Stimulated activated CD4-positive, alpha-beta T cell treated with anti-CD3 and anti-CD28 coated beads, Interleukin-4, amount 100 ng/mL, for 1 hour (primary cell): ENCODE measurements around the gene DYTN.

Experiments
- DNase-seq: peaks from one replicate; pipeline ENCODE4 v3.0.0-alpha.2; 2020

The DYTN gene

DNA sequence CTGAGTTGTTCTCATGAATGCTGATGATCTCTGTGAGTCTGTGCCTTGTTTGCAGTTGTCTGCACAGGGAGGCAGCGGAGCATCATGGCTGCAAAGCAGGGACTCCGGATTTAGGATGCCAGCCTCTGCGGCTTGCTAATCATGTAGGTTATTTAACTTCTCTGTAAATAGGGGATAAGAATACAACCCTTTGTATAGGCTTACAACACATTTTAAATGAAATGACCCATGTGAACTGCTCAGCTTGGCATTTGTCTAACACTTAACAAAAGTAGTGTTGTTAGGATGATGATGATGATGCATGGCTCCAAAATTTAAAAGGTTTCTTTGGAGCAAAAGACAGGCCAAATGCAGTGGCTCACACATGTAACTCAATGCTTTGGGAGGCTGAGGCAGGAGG lies 19.4 kb downstream of the DYTN start:
- no peak for DNase-seq

DNA sequence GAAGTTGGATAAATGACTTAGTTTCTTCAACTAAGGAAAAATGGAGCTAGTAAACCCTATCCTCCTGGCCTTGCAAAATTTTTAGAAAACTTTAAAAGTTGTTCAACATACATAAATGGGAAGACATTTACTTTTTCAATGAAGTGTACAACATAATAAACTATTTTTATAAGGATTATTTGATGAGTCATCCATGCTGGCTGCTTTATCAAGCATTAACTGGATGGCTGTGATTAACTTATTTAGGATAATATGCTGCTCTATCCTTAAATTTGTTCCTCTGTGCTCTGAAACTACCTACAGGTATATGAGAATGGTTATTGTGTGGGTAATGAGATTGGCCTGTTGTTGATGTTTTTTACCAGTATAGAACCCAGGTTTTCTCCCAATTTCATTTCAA lies 21.3 kb downstream of the DYTN start:
- no peak for DNase-seq

DNA sequence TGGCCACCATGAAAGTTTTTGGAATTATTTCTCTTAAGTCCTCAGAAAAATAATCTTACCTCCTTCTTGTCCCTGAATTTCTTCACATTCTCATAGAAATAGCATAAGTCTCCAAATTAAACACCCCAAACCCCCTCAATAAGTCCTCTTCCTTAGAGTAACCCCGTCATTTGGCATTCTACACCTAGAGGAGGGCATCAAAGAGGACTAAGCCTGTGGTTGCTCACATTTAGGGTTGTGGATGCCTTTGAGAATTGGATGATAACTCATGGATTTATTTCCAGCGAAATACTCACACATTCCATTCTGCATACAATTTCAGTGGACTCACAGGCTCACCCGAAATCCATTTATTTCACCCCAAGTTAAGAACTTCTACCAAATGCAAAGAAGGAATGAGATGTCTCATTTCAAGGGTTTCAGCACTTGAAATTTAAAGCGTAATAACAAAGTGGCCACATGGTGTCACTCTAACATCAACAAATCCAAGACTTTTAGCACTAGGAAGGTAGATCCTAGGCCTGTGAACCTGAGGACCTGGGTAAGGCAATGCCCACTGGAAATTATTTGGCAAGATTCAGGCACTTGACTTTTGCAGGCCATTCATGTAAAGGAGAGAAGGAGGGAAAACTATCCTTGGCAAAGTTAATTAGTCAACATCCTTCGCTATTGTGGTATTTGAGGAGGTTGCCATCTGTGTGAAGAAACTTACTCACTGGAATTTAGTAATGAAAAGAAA lies 24.6 kb downstream of the DYTN start:
- no peak for DNase-seq

DNA sequence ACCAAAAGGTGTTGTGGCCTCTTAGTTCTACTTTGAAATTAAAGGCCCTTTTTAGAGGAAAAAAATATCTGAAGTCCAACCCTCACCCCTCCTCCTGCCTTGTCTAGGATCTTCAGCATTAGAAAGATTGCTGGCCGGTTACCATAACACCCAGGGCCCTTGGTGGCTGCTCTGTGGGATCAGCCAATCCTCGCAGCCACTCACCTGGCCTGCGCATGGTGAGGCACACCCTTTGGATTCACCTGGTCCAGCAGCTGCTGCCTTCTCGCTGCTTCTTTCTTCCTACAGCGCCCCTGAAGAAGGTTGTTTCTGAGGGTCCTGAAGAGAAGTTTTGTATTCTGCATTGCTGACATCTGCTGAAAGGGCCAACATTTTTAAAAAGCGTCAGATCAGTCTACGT lies 25.2 kb downstream of the DYTN start:
- DNase-seq = no peak

DNA sequence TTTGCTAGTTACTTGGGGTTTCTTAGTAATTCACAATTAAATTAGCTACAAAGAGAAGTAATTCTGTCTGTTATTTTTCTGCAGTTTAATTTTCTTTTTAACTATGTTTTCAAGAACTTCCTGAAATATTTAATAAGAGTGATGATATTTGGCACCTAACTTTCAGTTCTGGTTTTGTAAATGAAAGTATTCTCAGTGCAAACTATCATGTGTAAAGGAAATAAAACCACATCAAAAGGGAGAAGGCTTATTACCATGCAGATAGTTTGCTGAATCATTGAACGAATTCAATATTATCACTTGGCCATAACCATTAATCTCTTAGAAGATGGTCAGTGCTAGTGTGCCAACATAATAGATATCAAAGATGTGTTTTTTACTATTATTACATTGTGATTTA lies 29.2 kb downstream of the DYTN start:
- no peak for DNase-seq

DNA sequence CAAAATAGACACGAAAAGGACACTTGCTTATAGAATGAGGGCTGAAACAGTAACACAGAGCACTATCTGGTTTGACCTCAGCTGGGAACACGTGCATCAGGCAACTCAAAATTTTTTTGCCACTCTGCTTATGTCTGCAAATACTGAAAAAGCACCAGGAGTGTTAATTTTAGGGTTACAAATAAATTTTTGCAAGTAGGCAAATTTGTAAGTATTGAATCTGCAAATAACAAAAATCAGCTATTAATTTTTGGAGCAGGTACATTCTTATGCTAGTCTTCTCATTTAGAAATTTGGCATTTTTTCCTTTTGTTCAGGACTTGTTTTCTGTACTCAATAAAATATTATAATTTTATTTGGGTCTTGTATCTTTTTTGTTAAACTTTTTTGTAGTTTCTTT lies 29.7 kb downstream of the DYTN start:
- DNase-seq = no peak

DNA sequence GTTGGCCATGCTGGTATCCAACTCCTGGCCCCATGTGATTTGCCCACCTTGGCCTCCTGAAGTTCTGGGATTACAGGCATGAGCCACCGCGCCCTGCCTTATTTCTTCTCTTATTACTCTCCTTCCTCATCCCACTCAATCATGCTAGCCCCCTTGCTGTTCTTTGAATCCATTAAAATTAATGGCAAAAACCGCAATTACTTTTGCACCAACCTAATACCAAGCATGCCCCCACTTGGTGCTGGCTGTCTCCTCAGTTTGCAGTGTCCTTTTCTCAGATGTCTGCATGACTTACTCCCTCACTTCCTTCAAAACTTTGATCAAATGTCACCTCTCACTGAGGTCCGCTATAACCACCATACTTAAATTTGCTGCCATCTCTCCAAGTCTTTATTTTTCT lies 34.6 kb downstream of the DYTN start:
- no peak for DNase-seq

DNA sequence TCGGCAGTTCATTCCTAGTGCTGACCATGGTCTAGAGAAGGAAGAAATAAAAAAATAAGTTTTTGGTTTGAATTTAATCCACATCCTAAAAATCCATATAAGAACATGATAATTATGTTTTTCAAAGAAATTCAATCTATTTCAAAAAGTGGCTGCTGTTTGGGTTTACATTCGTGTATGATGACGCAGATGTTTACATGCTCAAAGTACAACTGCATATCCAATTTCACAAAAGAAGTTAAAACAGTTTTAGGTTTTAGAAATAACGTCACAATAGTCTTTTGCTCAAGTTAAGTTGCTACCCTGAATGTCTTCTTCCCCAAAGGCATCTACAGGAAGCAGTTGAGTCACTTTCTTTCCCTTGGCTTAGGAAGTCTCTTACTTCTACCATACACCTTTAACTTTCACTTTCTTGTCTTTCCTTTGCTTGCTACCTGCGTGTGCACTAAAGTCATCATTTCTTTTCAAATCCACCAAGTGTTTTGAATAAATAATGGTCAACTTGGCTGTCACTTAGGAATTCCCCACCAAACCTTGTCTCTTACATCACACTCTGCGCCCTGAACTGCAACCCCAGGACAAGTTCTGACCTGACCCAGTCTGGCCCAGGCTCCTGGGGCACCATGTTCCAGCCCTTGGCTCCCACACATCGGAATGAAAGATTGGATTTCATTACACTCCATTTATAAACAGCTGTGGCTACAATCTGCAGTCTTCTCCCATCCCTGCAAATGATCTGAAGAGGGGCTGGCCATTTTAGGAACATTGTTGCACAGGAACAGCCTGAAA lies 47.5 kb downstream of the DYTN start:
- no peak for DNase-seq

DNA sequence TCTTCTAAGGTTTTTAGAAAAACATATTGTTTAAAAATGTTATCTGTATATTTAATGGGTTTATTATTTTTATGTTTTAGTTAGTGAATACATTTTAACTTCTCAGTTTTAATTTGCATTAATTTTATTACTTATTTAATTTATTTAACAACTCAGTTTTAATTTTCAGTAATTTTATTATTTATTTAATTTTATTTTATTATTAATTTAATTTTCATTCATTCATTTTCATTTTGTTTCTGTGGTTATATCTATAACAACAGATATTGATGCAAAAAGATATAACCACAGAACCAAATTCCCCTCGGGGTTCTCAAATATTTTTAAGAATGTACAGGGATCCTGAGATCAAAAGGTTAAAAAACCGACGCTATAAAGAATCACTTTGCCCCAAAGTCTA lies 52.9 kb downstream of the DYTN start:
- no peak for DNase-seq

DNA sequence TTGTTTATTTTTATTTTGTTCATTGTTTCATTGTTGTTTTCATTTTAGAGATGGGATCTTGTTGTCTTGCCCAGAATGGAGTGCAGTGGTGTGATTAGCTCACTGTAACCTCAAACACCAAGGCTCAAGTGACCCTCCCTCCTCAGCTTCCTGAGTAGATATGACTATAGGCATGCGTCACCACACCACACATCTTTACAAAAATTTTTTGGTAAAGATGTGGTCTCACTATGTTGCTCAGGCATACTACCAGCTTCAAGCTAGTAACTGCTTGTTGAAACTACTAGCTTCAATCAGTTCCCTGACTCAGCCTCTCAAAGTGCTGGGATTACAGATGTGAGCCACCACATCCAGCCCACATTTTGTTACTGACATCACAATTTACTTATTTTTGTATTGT lies 61.1 kb downstream of the DYTN start:
- DNase-seq = no peak

DNA sequence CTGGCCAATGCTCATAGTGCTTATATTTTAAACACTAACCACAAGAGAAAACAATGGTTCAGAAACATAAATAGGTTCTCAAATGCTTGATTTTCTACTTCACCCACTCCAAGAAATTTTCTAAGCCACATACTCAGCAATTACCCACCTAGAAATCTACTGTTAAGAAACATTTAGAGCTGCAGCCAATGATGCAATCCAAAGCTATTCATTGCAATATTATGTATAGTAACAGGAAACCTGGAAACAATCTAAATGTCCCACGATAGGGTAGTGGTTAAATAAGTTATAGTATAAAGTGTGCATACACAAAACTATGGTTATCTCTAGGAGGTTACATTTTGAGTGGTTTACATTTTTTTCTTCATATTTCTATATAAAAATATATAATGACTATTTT lies 70.2 kb downstream of the DYTN start:
- DNase-seq = no peak

DNA sequence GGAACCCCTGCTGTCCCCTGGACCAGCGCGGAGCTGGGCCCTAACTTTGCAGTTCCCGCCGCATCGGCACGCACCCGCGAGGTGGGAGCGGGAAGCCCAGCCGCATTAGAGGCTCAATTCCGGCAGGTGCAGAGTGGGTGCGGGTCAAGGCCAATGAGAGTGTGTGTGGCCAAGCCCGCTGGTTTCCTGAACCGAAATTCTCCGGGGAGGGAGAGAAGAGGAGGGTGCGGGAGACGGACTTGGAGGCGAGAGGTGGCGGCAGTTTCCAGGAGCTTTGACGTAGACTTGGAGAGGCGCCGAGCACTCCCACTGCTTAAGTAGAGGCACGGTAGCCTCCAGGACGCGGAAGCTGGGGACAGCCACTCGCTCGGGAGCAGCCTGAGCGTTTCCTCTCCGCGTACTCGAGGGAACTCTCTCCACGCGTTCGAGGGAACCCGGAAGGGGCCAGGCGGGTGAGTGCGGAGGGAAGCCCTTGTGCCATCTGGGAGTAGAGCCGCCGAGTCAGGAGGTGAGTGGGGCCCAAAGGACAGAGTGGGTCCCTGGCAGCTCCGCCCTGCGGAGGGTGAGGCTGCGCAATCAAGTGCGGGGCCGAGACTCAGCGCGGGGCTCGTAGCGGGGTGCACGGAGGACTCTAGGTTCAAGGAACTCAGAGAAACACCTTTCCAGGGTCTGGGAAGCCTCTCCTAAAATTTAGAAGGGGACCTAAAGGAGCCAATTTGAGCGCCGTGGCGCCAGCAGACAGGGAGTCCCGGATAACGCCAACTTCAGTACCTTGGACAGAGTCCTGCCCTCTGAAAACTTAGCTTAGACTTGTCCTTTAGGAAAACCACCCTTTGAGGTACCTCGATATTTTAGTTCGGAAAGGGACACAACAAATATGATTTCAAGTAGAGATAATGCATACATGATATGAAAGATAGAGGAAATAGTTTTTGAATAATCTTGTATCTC lies 75.8 kb downstream of the DYTN start, which contains the start of gene FAM237A:
TSS of gene FAM237A (plus strand) at position 413 of the 951 bp plus-strand sequence. CDS start 1,750 bp downstream, outside the sequence.
- no peak for DNase-seq

DNA sequence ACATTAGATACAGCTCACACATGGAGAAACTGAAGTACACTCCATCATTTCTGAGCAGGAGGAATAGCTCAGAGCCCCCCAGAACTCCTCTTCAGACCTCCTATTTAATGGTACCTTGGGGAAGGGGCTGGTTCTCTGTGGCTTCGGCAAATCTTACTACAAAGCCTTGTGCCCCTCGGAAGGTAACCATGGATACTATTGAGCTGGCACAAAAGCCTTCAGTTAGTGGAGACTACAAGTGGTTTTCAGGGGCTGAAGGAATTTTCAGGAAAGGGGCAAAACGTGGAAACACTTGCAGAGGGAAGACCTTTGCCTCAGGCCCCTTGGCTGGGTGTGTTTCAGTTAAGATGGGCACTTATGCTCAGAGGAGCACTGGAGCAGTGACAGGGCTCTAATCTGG lies 77.0 kb downstream of the DYTN start:
- DNase-seq = no peak

DNA sequence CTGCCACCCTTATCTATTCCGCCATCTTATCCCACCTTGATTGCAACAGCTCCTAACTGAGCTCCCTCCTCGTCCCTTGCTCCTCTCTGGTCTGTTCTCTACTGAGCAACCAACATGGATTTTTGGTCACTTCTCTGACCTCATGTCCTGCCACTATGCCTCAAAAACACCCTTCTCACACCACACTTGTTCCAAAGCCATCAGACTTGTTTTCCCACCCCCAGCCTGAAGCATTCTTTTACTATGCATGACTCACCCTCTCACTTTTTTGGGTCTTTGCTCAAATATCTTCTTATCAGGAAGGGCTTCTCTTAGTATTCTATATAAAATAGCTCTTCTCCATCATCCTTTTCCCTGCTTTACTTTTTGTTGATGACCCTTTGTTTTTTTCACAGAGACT lies 78.6 kb downstream of the DYTN start:
- no peak for DNase-seq

DNA sequence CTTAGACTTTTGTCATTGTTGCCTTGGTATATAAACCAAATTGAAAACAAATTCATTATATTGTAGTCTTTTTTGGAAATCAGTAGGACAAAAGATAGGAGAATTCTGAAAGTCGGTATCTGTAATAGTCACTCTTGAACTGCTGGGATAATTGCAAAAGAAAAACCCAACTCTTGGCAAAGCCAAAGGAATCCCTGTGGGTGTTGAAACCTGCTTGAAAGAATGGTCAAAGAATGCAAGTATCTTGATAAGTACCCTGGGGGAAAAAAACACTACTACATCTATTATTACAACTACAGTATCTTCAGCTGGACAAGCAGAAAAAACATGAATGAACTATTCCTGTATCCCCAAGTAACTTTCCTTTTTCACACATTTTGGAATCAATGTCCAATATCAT lies 83.2 kb downstream of the DYTN start:
- DNase-seq = no peak

DNA sequence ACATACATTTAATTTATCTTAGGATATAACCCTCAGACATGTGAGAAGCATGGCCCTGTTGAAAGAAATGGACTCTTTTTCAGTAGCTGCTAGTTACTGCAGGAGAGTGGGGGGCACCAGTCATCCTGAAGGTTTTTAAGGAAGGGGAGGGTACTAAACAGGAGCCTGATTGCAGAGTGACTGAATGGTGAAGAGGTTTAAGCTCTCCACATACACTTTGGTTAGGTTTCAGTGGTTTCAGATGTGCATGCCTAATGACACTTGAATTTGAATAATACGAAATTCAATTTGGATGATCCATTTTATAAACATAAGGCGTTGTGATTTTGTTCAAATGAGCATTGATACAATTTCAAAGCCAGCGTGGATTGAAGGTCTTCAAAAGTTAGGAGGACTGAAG lies 86.9 kb downstream of the DYTN start:
- no peak for DNase-seq

DNA sequence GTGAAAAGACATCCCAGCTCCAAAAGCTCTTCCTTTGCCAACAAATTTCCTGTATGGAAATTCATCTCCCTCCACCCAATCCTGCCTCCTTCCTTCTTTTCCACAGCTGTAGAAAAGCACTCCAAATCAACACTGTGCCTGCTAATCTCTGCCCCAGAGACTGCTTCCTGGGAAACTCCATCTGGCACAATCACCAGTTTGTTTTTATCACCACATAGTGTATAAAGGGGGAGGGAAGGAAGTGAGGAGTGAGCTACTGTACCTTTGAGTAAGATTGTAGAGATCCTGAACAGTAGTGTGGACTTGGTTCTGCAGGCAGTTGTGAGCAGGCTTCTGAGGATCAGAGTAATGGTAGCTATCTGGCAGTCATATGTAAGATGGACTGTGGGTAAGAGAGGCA lies 90.6 kb downstream of the DYTN start:
- DNase-seq = no peak

DNA sequence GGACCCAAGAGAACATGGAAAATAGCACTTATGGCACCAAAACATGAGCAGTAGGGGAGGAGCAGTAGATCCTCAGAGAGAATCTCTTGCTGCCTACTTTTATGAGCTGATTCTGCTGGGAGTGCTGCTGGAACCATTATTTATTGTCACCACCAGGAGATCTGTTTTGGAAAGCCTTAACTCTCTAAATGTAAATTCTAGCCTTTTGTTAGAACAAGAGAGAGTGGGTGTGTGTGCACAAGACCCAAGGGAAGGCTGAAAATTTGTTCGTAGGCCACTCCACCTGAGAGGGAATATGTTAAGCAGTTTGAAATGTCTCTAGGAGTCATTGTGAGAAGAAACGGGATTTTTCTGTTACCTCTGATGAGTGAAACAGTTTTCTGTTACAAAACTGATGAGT lies 92.1 kb downstream of the DYTN start:
- no peak for DNase-seq

DNA sequence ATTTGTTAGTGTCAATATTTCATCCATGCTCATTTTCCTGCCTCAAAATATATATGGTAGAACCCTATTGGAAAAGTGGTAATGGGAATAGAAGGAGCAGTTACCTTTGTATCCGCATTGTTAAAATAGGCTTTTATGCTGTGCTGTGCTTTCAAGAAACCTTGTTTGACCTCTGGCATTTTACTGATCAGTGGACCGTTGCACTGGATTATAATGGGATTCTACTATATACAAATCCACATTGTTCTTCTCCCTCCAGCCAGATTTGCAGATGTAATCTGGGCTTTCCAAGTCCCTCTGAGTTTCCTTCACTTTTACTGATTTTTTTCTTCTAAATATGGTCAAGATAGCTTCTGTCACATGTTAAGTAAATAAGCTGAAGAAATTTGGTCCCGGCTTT lies 99.2 kb downstream of the DYTN start:
- no peak for DNase-seq

DNA sequence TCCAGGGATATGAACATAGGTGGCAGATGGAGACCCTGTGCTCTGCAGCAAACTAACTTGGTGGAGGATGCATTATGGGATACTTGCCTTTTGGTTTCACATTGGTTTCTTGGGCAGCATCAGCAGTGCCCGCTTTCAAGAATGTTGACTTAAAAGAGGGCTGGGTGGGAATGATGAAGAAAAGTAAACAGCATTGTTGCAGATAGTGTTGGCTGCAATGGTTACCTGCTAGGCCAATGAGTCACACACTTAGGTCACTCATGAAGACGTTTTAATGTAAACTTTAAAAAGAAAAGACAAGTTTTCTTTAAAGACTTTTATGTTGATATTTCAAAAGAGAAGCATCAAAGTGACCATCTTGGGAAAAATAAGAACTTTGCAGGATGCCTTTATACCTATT lies 102.0 kb downstream of the DYTN start:
- no peak for DNase-seq

DNA sequence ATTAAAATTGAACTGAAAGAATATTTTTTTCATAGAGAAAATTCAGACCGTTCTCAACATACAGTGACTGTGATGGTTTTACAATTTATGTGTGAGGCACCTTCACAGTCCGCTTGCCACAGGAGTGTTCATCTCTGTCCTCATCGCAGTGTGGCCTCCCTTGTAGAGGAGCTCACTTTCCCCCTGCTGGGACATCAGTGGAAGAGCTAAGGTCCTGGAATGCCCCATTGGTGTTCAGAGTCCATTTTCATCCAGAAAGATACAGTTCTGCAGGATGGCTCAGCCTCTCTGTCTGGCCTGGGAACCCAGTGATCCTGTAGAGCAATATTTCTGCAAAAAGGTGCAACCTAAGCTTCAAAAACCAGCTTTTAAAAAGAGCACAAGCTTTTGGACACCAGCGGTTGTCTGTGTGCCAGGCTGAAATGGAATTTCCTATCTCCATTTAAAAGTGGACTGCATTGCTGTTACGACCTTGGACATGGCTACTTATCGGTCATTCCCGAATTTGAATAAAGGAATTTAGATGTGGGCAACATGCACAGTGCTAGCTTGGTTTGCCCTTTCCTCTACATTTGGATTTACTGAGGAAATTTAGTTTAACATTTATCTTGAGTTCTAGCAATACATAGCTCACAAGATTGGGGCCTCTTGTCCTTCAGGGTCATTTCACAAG lies 102.6 kb downstream of the DYTN start:
- DNase-seq = no peak

DNA sequence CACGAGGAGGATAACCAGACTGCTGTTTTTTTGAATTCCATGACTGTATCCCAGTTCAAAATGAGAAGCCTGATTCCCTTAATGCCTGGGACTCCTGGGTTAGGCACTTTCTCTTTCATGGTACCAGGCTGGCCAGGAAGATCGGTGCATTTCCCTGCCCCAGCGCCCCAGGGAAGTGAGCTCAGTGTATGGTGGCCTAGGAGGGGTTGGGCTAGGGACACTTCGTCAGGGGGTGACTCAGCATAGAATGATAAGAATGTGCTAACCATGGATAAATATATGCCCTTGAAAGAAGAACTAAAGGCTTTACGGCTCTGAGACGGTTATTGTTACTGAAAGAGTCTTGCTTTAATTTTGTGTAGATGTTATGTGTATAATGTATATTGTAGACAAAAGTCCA lies 103.4 kb downstream of the DYTN start:
- no peak for DNase-seq

DNA sequence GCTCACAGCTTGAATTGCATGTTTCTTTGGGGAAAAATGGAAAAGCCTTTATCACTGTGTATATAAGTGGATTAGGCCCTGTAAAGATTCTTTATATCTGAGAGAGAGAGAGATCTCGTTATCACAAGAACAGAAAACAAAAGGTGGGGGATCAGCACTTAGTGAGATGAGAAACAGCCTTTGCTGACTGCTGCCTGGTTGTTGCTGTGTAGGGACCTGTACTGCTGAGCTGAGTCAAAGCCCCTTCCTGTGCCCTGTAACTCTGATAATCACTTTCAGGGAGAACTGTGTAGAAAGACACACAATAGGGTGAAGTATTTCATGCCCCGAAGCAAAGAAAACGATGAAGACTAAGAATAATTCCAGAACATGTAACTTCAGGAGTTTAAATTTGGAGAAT lies 106.5 kb downstream of the DYTN start:
- no peak for DNase-seq
